ENCODE measurements around the gene SERPINB3.

GRCh38 chr18:63683890-63684289 is 22.2 kb upstream of the SERPINB3 start:
- TF ChIP-seq ZFX (IDR thresholded peaks at IDR 0.05), result no peak
- TF ChIP-seq, protein P1, sequence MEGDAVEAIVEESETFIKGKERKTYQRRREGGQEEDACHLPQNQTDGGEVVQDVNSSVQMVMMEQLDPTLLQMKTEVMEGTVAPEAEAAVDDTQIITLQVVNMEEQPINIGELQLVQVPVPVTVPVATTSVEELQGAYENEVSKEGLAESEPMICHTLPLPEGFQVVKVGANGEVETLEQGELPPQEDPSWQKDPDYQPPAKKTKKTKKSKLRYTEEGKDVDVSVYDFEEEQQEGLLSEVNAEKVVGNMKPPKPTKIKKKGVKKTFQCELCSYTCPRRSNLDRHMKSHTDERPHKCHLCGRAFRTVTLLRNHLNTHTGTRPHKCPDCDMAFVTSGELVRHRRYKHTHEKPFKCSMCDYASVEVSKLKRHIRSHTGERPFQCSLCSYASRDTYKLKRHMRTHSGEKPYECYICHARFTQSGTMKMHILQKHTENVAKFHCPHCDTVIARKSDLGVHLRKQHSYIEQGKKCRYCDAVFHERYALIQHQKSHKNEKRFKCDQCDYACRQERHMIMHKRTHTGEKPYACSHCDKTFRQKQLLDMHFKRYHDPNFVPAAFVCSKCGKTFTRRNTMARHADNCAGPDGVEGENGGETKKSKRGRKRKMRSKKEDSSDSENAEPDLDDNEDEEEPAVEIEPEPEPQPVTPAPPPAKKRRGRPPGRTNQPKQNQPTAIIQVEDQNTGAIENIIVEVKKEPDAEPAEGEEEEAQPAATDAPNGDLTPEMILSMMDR (conservative IDR thresholded peaks at IDR 0.05), result no peak

Measured in C4-2B (cell line).